PFSK-1 (cell line): ENCODE measurements around the gene ATP6V0B.

Source experiments
- FOXP2 ChIP-seq: optimal IDR thresholded peaks from 2 replicates; pipeline ENCODE3; 2011; ENCODE audit warnings: borderline replicate concordance, control low read depth, inconsistent platforms; ENCODE audit not compliant: insufficient read depth; ENCODE audit errors: extremely low read length, extremely low read depth
- POLR2AphosphoS5 ChIP-seq: IDR thresholded peaks from 2 replicates; pipeline ENCODE4 v1.6.1; 2012; ENCODE audit warnings: low read depth, mild to moderate bottlenecking, control low read depth, low read length, moderate library complexity
- SIN3A ChIP-seq: IDR thresholded peaks from 2 replicates; pipeline ENCODE4 v1.6.1; 2012; ENCODE audit warnings: mild to moderate bottlenecking, low read length, moderate library complexity, borderline replicate concordance; ENCODE audit not compliant: insufficient read depth
- TAF1 ChIP-seq: IDR thresholded peaks from 2 replicates; pipeline ENCODE4 v1.6.1; 2012; ENCODE audit warnings: low read length, control low read depth, borderline replicate concordance; ENCODE audit not compliant: insufficient read depth
- TF ChIP-seq, protein P1 (sequence below), 2 experiments: IDR thresholded peaks; 2 replicates each; pipeline versions ENCODE4 v1.6.1 to v1.8.0; 2011 to 2012; ENCODE audit warnings: low read depth in 2 of 2, low read length in 2 of 2, control low read depth in 1 of 2, inconsistent platforms in 1 of 2, mild to moderate bottlenecking in 1 of 2, moderate library complexity in 1 of 2; ENCODE audit not compliant: insufficient read depth in 1 of 2

ATP6V0B gene

DNA sequence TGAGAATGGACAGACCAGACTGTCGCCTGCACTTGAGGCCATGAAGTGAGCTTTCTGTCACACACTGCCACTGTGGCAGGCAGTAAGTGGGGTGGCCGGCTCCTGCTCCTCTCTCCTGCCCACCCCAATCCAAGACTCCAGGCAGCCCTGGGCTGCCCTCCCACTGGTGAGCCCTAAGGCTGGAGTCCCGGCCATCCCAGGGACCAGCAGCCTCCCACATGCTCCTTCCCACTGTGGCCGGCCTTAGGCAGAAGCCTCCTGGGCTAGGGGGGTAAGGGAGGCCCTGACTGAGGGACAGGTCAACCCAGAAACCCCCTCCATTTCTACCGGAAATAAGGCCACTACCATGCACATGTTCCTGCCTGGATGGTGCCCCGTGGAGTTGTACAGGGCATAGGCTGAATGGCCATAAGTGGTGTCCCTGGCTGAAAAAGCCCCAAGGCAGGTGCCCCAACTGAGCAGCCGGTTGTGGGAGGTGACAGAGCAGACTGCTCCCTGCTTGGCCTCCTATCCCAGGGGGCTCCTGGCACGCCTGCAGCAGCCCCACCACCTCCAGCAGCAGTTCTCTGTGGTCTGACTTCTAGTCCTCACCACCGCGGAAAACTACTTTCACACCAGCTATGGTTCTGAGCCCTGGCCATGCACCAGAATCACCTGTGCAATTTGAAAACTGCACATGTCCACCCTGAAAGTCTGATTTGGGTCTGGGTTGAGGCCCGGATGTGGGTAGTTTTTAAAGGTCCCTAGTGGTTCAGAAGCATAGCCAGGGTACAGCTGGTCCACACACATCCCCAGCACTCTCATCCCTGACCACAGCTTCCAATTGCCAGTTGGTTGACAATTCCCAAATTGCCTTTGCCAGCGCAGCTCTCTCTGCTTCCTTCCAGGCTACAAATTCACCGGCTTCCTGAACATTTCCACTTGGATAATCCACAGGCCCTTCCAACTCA lies 42.8 kb upstream of the ATP6V0B start:
- TF ChIP-seq TAF1, result no peak
- TF ChIP-seq POLR2AphosphoS5, result no peak
- TF ChIP-seq SIN3A, result no peak
- no peak for TF ChIP-seq FOXP2
- TF ChIP-seq, protein P1, sequence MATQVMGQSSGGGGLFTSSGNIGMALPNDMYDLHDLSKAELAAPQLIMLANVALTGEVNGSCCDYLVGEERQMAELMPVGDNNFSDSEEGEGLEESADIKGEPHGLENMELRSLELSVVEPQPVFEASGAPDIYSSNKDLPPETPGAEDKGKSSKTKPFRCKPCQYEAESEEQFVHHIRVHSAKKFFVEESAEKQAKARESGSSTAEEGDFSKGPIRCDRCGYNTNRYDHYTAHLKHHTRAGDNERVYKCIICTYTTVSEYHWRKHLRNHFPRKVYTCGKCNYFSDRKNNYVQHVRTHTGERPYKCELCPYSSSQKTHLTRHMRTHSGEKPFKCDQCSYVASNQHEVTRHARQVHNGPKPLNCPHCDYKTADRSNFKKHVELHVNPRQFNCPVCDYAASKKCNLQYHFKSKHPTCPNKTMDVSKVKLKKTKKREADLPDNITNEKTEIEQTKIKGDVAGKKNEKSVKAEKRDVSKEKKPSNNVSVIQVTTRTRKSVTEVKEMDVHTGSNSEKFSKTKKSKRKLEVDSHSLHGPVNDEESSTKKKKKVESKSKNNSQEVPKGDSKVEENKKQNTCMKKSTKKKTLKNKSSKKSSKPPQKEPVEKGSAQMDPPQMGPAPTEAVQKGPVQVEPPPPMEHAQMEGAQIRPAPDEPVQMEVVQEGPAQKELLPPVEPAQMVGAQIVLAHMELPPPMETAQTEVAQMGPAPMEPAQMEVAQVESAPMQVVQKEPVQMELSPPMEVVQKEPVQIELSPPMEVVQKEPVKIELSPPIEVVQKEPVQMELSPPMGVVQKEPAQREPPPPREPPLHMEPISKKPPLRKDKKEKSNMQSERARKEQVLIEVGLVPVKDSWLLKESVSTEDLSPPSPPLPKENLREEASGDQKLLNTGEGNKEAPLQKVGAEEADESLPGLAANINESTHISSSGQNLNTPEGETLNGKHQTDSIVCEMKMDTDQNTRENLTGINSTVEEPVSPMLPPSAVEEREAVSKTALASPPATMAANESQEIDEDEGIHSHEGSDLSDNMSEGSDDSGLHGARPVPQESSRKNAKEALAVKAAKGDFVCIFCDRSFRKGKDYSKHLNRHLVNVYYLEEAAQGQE (IDR thresholded peaks at IDR 0.05; ENCODE audit: insufficient read depth in 1 of 2, low read depth in 2 of 2, low read length in 2 of 2), result no peak

DNA sequence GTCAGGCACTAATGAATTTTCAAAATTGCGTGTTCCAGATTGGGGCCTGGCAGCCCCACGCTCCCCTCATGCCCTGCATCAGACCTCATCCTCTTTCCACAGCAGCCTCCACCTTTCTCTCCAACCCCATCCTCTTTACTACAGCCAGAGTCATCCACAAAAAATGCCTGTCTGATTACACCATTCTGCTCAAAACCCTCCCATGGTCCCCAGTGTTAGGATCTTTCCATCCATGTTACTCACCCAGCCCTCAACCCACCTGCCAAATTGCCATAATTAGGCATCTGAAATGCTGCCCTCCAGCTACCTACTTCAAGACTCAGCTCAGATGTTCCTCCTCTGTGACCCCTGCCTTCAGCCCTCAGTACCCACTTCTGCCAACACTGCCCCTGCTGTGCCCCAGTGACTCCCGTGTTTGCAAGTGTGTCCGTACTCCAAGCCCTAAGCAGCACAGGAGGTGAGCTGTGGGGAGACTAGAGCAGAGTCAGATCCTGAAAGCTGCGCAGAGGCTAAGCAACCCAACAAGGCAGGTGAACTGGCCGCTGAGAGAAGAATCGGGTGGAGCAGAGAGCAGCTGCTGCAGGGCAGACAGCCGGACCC lies 41.9 kb upstream of the ATP6V0B start:
- no peak for TF ChIP-seq TAF1
- no peak for TF ChIP-seq POLR2AphosphoS5
- TF ChIP-seq, protein P1 (IDR thresholded peaks at IDR 0.05; ENCODE audit: insufficient read depth in 1 of 2, low read depth in 2 of 2, low read length in 2 of 2), result no peak
- no peak for TF ChIP-seq SIN3A
- no peak for TF ChIP-seq FOXP2

DNA sequence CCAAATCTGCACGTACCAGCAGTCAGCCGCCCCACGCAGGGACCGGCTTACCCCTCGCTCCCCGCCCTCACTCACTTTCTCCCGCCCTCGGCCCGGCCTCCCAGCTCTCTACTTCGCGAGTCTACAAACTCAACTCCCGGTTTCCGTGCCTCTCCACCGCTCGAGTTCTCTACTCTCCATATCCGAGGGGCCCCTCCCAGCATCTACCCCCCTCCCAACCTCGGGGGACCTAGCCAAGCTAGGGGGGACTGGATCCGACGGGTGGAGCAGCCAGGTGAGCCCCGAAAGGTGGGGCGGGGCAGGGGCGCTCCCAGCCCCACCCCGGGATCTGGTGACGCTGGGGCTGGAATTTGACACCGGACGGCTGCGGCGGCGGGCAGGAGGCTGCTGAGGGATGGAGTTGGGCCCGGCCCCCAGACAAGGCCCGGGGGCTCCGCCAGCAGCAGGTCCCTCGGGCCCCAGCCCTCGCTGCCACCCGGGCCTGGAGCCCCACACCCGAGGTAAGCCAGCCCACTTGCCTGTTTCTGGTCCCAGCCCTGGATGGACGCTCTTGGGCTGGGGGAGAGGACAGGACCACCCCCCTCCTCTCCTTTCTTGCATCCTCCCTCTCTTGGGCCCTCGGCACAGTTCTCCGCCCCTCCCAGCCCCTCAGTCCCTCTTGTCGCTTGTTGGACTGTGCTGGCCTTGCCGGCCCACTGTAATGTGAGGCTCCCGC lies 41.2 kb upstream of the ATP6V0B start, which contains the start of gene ARTN:
TSS of gene ARTN (plus strand) at position 416 of the 715 bp plus-strand sequence. CDS start 1,856 bp downstream, outside the sequence.
- TF ChIP-seq POLR2AphosphoS5 (no peak), TAF1 (no peak), SIN3A (no peak), FOXP2 (no peak)
- TF ChIP-seq, protein P1 (IDR thresholded peaks at IDR 0.05; ENCODE audit: insufficient read depth in 1 of 2, low read depth in 2 of 2, low read length in 2 of 2), result no peak

DNA sequence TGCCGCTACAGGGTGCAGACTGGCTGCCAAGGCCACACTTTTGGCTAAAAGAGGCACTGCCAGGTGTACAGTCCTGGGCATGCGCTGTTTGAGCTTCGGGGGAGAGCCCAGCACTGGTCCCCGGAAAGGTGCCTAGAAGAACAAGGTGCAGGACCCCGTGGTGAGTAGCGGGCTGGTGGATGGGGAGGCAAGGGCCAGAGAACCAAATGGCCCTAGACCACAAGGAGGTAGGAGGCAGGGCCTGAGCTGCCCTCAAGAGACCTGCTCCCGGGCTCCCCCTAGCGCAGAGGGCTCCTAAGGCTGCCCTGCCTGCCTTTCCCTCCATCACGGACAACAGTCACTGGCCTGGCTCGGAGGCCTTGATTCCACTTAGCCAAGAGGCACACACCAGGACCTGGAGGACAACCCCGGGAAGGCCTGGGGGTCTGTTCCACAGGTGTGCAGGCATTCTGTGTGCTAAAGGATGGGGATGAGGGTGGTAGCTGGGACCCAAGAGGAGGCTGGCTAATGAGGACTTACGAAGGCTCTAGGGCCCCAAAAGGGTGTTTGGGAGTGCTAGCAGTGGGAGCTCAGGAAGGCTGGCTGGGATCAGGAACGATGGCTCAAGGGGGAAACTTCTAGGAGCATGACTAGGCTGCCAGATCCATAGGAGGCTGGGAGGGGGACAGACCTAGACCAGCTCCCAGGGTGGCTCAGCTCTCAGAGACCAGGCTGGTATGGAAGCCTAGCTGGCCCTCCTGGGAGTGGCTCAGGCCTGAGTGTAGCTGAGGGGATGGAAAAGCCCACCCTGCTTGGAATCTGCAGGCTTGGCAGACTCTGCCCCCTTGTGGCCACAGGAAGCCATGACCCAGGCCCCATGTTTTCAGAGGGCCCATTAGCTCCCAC lies 40.4 kb upstream of the ATP6V0B start:
- TF ChIP-seq, protein P1 (IDR thresholded peaks at IDR 0.05; ENCODE audit: insufficient read depth in 1 of 2, low read depth in 2 of 2, low read length in 2 of 2), result no peak
- no peak for TF ChIP-seq POLR2AphosphoS5
- no peak for TF ChIP-seq FOXP2
- no peak for TF ChIP-seq SIN3A
- TF ChIP-seq TAF1, result no peak
